ENCODE data around the gene HIPK1. TPM values are rescaled to one million over a fixed set of nuclear protein-coding genes. Genes with fewer than 3 reads are reported as not detected.
"Not testable (repeated sequence)": the region's sequence is repeated elsewhere in the genome, so short reads cannot be mapped to it uniquely, and the experiment has no call there.

Gene HIPK1
- total and polyA plus RNA-seq, 2 of the 13 experiments (the other 11 are each of a cell fraction or from before 2014, with no cell fraction given): 20.8 to 33.4 TPM

DNA sequence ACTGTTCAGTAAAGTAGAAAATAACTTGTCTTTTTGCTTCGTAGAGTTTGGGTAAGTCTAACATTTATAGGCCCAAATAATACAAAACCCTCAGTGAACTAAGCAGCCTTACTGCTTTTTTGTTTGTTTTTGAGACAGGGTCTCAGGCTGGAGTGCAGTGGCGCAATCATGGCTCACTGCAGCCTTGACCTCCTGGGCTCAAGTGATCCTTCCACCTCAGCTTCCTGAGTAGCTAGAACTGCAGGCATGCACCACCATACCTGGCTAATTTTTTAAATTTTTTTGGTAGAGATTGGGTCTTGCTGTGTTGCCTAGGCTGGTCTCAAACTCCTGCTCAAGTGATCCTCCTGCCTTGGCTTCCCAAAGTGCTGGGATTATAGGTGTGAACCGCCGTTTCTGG lies 19.0 kb downstream of the HIPK1 start (continued):
- TF ChIP-seq, protein P1, sequence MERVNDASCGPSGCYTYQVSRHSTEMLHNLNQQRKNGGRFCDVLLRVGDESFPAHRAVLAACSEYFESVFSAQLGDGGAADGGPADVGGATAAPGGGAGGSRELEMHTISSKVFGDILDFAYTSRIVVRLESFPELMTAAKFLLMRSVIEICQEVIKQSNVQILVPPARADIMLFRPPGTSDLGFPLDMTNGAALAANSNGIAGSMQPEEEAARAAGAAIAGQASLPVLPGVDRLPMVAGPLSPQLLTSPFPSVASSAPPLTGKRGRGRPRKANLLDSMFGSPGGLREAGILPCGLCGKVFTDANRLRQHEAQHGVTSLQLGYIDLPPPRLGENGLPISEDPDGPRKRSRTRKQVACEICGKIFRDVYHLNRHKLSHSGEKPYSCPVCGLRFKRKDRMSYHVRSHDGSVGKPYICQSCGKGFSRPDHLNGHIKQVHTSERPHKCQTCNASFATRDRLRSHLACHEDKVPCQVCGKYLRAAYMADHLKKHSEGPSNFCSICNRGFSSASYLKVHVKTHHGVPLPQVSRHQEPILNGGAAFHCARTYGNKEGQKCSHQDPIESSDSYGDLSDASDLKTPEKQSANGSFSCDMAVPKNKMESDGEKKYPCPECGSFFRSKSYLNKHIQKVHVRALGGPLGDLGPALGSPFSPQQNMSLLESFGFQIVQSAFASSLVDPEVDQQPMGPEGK (CRISPR knock-in tag; IDR thresholded peaks at IDR 0.05): peak; percentile 40; the same call in 1 of the 2 replicates
- TF ChIP-seq RCOR2 (CRISPR knock-in tag; IDR thresholded peaks at IDR 0.05) (0 out of 2 replicates have a peak, but pooled peaks have one; percentile 44), CREM (IDR thresholded peaks at IDR 0.05) (peak; percentile 32; the same call in 1 of the 2 replicates), HMG20A (CRISPR knock-in tag; IDR thresholded peaks at IDR 0.05; ENCODE audit: borderline replicate concordance) (peak; percentile 82; the same call in 1 of the 2 replicates), NONO (CRISPR knock-in tag; conservative IDR thresholded peaks at IDR 0.05) (0 out of 2 replicates have a peak, but pooled peaks have one; percentile 25), EP300 (IDR thresholded peaks at IDR 0.05; ENCODE audit: low read depth in 2 of 2, low read length in 2 of 2) (peak in 1 of 2 experiments; percentile 47; a peak in 1 of 4 replicates), ZBTB7B (CRISPR knock-in tag; IDR thresholded peaks at IDR 0.05) (peak; percentile 38; the same call in 1 of the 2 replicates), FOXO1 (CRISPR knock-in tag; IDR thresholded peaks at IDR 0.05) (peak; percentile 77), GABPB1 (CRISPR knock-in tag; IDR thresholded peaks at IDR 0.05) (peak; percentile 37; the same call in 1 of the 2 replicates), KDM6A (CRISPR knock-in tag; IDR thresholded peaks at IDR 0.05; ENCODE audit: low read depth) (0 out of 2 replicates have a peak, but pooled peaks have one; percentile 45), RXRA (CRISPR knock-in tag; IDR thresholded peaks at IDR 0.05) (peak; percentile 82; the same call in 1 of the 2 replicates), FOXK1 (CRISPR knock-in tag; IDR thresholded peaks at IDR 0.05; ENCODE audit: borderline replicate concordance, low read depth) (0 out of 2 replicates have a peak, but pooled peaks have one; percentile 42), ARID5B (CRISPR knock-in tag; IDR thresholded peaks at IDR 0.05) (peak; percentile 97), ETV5 (CRISPR knock-in tag; IDR thresholded peaks at IDR 0.05; ENCODE audit: borderline replicate concordance) (peak; percentile 70; the same call in 1 of the 2 replicates), SOX6 (CRISPR knock-in tag; IDR thresholded peaks at IDR 0.05) (peak; percentile 73; the same call in 1 of the 2 replicates)
- TF ChIP-seq CREM (CRISPR knock-in tag; IDR thresholded peaks at IDR 0.05); NONO (IDR thresholded peaks at IDR 0.05); EP300 (CRISPR knock-in tag; IDR thresholded peaks at IDR 0.05; ENCODE audit: borderline replicate concordance); SOX6 (IDR thresholded peaks at IDR 0.05): not testable (repeated sequence)
- TF ChIP-seq, protein P2, sequence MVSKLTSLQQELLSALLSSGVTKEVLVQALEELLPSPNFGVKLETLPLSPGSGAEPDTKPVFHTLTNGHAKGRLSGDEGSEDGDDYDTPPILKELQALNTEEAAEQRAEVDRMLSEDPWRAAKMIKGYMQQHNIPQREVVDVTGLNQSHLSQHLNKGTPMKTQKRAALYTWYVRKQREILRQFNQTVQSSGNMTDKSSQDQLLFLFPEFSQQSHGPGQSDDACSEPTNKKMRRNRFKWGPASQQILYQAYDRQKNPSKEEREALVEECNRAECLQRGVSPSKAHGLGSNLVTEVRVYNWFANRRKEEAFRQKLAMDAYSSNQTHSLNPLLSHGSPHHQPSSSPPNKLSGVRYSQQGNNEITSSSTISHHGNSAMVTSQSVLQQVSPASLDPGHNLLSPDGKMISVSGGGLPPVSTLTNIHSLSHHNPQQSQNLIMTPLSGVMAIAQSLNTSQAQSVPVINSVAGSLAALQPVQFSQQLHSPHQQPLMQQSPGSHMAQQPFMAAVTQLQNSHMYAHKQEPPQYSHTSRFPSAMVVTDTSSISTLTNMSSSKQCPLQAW (CRISPR knock-in tag; IDR thresholded peaks at IDR 0.05): peak; percentile 42; the same call in 1 of the 2 replicates
